Measurements from ENCODE around the gene DNAJA4. TPM values are rescaled to one million over a fixed set of nuclear protein-coding genes. Genes with fewer than 3 reads are reported as not detected.

Gene DNAJA4
- 0.06 TPM in 1 of 5 replicates, not detected in the others for total RNA-seq (2022; extraction: Qiagen RNA extraction)

DNA sequence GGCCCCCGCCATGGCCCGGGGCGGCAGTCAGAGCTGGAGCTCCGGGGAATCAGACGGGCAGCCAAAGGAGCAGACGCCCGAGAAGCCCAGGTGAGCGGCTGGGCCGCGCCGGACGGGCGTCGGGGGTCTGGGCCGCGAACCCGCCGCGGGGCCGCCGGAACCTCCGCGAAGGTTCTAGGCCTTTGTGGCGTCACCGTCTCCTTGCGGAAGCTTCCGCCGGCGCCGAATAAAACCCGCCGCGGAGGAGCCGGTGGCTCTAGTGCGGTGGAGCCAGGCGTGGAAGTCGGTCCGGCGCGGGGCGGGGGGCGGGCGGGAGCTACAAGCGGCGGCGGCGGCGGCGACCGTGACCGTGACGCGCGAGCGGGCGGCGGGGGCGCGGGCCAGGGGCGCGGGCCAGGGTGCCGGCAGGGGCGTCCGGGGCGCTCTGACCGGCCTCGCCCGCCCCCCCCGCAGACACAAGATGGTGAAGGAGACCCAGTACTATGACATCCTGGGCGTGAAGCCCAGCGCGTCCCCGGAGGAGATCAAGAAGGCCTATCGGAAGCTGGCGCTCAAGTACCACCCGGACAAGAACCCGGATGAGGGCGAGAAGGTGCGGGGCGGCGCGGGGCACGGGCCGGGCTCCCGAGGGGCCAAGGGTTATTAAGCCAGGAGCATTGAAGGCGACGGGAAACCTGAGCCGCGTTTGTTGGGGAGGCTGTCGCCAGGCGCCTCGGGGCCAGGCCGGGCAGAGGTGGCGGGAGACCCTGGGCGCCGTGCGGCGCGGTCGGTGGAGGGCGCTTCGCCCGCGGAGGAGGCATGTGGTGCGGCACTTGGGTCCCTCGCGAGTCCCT, at the start of gene DNAJA4:
Gene DNAJA4 (plus strand): TSS at position 259 of the 833 bp plus-strand sequence. CDS start 202 bp downstream, at position 461.

DNA sequence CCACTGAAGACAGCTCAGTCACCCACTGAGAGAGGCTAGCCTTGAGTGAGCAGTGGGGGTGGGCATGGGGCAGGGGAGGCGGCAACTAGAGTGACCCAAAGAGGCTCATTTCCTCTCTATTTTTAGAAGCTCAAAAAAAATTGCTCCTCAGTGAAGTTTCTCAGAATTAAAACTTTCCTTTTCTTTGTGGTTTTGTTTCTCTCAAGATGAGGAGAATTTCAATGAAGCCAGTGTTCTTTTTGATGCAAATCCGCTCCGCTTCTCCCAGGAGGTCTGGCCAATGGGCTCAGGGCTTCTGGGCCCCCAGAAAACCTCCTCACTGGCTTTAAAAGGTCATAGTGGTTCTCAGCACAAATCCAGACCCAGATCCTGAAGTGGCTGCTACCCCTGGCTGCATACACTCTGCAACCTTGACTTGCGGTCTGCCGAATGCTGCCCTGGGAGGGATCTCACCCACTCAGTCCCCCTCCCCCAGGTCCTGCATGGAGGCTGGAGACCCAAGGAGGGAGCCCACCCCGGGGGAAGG, 29.8 kb upstream of the DNAJA4 start, which contains the start of gene ACSBG1:
Gene ACSBG1 (minus strand): TSS at position 51 of the 526 bp plus-strand sequence. CDS start 64 bp downstream, outside the sequence.

DNA sequence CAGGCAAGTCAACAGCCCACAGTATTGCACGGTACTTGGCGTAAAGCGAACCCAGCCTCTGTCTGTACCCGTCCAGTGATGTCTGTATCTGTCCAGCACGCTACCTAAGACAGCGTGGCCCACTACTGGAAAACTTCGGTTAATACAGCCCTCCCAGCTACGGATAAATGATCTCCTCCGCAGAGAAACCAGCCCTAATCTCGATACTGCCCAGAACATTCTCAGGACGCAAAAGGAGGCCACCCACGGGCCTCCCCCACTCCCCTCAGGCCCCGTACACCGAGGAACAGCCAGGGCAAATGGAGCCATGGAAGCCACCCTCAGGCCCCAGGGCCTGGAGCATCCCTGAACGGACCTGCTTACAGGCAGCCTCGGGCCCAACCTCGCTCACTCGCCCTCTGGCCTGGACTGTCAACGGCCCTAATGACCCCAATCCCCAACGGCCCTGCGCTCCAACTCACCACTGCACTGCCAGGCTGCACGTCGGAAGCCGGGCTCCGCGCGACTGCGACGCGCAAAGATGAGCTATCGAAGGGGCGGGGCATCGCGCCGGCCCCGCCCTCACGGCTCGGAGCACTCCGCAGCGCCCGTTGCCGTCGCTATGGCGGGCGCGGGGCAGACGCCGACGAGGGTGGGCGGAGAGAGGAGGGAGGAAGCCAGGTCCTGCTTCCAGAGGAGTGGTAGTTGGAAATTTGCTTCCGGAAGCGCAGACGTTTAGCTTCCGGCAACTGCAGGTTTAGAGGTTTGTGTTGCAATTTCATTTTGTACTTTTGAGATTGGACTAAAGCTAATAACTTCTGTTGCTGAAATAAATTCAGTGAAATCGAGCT, 35.0 kb downstream of the DNAJA4 start, which contains the start of gene SKIC8:
Gene SKIC8 (minus strand): TSS at position 509 of the 830 bp plus-strand sequence. CDS start 3,923 bp downstream, outside the sequence.

Other genes starting within 250 kb of the DNAJA4 start
- 13.3 to 16.9 TPM (median 13.8 TPM) in 5 replicates for gene TBC1D2B, start 186.9 kb upstream of the DNAJA4 start, total RNA-seq (2022; extraction: Qiagen RNA extraction)
- gene SH2D7, start 172.0 kb upstream of the DNAJA4 start, total RNA-seq (2022; extraction: Qiagen RNA extraction): not detected in 5 replicates
- 26.5 to 31.2 TPM (median 27.3 TPM) in 5 replicates for gene CIB2, start 133.1 kb upstream of the DNAJA4 start, total RNA-seq (2022; extraction: Qiagen RNA extraction)
- gene IDH3A, start 115.2 kb upstream of the DNAJA4 start, total RNA-seq (2022; extraction: Qiagen RNA extraction): 66.0 to 103 TPM (median 74.3 TPM) in 5 replicates
- 0.15 to 0.39 TPM (median 0.16 TPM) in 5 replicates for gene ACSBG1, start 30.0 kb upstream of the DNAJA4 start, total RNA-seq (2022; extraction: Qiagen RNA extraction)
- gene SKIC8, start 35.0 kb downstream of the DNAJA4 start, total RNA-seq (2022; extraction: Qiagen RNA extraction): 83.4 to 120 TPM (median 84.9 TPM) in 5 replicates
- gene CRABP1, start 75.8 kb downstream of the DNAJA4 start, total RNA-seq (2022; extraction: Qiagen RNA extraction): 1.6 to 2.3 TPM (median 1.8 TPM) in 5 replicates
- 32.8 to 49.2 TPM (median 43.7 TPM) in 5 replicates for gene IREB2, start 173.7 kb downstream of the DNAJA4 start, total RNA-seq (2022; extraction: Qiagen RNA extraction)
- gene HYKK, start 243.0 kb downstream of the DNAJA4 start, total RNA-seq (2022; extraction: Qiagen RNA extraction): 5.8 to 6.7 TPM (median 6.1 TPM) in 5 replicates

Measured in A549 treated with CORT108297 at 1 μM for 4 hours (cell line).